Skeletal muscle cell (primary cell): ENCODE measurements around the gene AFDN.

Experiments used
- DNase-seq: peaks from one replicate; pipeline ENCODE4 v3.0.0-alpha.2; 2010; ENCODE audit warnings: low read depth
- H3K4me3 ChIP-seq: 2 replicates; pipeline ENCODE4 v1.5.1; 2011; ENCODE audit warnings: low read depth, mild to moderate bottlenecking, control low read depth, low read length, moderate library complexity

AFDN gene

DNA sequence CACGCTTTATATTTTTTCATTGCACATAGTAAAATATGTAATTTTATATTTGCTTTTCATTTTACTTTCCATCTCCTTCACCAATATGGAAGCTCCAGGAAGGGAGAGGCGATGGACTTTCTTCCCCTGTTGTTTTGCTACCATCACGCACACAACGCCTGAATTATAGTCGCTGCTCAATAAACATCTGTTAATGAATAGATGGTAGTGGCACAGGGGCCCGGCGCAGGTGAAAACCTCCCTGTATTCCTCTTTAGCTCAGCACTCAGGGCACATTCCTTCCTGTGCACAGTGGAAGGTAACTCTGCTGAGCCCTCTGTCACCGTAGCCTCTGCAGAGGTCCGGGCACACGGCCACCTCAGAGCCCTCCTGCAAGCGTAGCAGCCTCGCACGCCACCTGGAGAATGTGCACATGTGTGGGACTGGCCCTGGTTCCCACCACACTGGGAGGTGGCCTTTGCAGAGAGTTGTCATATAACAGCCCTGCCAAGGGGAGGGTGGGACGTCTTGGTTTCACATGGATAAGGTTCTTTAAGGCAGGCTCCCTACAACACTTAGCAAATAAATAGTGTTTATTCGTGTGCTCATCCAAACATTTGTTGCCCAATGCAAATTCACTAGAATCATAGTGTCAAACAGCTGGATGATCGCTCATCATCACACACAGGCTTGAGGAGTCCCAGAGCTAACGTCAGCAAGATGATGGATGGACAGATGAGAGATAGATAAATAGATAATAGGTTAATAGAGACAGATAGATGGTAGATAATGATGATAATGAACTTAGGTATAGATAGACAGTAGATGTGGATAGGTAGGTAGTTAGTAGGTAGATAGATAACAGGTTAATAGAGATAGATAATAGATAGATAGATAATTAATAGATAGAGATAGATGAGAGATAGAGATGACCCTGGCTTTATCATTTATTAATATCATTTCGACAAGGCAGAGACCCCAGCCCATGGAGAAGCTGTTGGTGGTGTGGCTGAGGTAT, 32.3 kb upstream of the AFDN start:
- H3K4me3 ChIP-seq = no peak overlapping the region
- DNase-seq = no peak

DNA sequence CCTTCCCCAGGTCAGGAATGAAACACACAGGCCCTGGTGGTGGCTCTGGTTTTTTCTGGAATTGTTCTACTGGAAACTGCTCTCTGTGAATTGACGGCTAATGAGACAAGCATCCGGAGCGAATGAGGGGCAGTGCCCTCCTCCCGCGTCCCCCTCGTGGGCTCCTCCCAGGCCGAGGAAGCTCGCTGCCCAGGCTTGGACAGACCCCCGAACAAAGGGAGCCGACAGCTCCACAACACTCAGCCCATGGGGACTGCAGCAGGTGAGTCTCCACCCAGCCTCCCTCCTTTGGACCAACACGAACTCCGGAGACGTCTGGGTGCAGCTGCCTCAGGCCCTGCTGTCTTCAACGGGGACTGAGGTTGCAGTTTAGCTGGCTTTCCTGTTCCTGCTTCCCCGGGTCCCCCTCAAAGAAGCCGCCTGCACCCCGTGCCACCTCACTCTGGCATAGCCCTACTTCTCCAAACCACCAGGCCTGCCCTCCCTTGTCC, 31.3 kb upstream of the AFDN start:
- H3K4me3 ChIP-seq = no peak overlapping the region
- no peak for DNase-seq

DNA sequence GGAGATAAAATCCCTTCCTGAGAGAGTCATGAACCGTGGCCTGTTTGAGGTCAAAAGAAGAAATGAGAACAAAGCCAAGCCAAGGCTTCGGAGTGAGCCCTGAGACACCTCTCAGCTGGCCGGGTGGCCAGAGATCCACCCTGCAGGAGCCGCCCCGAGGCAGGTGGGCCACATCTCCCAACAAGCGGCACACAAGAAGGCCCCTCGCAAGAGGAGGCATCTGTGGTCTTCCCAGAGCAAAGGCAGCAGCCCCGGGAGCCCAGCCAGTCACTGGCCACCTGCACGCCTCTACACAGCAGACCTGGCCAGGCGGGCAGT, 30.9 kb upstream of the AFDN start:
- DNase-seq = no peak
- H3K4me3 ChIP-seq = no peak overlapping the region

DNA sequence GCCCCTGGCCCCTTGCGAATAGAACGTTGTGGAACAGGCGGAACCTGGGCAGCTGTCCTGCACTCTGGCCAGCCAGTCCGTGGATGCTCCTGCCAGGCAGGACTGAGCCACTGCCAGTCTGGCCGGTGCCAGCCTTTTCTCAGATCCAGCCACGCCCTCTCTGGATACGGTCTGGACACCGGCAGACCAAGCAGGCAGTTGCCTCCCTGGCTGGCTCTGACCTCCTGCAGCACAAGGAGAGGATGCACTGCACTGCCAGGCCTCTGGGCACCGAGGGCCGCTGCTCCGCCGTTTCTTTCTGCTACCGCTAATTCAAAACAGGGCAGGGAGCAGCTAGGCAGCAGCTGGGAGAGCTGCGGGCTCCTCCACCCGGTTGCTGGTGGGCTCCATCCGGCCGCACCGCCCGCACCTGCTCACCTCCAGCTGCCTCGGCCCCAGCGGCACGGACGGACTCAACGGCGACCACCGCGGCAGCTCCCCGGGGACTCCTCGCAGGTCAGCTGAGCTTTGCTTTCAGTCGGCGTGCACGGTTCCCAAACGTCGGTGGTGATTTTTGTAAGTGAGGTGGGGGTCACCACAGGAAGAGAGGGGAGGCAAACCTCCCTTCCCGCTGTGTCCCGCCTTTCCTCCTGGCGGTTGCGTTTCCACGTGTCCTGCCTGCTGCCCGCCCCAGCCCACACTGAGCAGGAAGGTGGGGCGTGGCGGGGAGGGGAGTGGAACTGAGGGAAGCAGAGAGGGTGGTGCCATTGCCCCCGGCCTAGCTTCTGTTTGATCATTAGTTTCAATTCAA, 30.3 kb upstream of the AFDN start:
- DNase-seq = no peak
- H3K4me3 ChIP-seq = no peak overlapping the region

DNA sequence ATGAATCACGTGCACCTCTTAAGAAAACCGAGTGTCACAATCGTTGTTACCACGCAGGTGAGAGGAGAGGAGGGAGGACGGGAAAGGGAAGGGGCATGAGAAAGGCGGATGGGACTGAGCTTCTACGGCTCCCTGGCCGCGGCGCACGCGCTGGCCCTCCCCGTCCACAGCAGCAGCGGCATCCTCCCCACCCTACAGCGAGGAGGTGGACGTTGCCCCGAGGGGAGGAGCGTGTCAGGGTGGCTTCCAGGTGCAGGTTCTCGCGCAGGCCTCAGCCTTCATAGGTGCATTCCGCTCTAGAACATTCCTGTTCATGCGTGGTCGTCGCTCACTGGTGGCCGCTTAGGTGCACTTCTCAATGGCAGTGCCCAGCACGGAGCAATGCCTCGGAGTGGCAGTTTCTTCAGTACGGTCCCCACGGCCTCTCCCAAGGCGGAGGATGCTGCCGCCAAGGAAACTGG, 29.7 kb upstream of the AFDN start:
- H3K4me3 ChIP-seq = no peak overlapping the region
- no peak for DNase-seq

DNA sequence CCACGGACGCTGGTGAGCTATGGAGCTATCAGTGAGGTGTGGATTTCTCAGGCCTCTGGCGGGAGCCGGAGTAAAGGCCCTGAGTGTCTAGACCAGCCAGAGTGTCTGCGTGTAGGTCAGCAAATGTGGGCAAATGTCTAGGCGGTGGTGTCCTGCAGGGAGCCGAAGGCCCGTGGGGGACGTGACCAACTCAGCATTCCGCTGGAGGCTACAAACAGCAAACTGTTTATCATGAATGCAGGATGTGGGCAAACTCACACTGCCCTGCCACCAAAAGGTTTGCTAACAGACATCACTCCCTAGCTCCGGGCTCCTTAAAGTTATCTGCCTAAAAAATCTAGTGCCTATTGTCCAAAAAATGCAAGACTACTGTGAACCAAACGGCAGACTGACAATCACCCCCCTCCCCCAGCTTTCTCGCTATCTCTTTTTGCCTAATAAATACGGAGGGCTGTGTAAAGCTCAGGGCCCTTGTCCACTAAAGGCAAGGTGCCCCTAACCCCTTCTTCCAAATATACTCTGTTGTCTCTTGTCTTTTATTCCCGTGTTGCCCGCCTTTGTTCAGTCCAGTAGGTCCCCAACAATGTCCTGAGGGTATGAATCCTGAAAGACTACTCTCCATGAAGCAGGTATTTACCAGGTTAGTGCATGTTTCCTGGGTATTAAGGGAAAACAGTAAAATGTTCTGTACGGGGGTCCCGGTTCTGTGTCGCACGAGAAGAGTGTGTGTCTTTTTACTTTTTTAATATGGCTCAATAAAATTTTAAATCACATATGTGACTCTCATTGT, 29.0 kb upstream of the AFDN start:
- H3K4me3 ChIP-seq = no peak overlapping the region
- DNase-seq = no peak

DNA sequence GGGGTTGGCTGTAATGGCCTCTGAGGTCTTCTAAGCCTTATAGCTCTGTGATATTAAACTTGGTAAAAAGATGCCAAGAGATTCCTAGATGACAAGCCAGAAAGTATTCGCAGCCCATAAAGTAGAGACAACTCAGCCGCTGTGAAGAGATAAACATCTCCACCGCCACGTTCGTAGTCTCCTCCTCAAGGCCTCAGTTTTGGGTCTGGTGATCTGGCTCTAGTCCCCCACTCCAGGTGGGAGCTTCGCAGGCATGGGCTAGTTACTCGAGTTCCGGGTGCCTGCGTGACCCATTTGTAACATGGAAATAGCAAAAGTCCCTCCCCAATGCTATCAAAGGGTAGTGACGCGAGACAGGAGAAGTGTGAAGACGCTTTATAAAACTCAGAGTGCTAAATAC, 28.3 kb upstream of the AFDN start:
- no peak overlapping the region for H3K4me3 ChIP-seq
- DNase-seq = no peak

DNA sequence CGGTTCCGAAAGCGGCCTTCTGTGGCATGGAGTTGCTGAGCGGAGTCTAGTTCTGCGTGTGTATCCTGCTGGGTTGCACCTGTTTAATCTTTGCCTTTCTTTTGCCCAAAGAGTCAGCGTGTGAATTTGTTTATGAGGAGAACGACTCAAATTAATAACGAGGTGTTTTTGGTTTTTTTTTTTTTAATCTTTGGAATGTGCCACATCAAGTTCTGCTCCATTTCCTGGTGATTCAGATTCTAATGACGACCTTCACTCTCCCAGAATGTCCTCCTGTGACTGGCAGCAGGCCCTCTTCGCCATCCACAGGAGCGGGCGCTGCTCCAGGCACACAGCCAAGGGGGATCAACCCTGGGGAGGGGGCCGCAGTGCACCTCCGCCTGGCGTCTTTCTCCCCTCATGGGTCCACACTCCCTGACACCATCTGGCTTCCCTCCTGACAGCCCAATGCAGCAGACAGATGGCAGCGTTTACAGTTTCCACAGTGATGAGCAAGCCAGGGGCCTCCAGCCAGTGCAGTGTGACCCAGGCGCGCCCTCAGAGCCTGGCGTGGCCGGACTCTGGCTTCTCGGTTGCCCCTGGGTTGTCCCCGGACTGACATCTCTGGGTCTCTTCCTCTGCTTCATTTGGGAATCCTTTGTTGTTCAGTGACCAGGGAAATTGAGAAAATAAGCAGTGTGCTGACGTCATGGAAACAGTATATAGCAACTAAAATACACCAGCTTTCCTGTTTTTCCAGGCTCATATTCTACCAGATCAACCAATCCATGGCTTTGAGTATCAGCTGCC, 27.5 kb upstream of the AFDN start:
- H3K4me3 ChIP-seq = no peak overlapping the region
- DNase-seq = no peak

DNA sequence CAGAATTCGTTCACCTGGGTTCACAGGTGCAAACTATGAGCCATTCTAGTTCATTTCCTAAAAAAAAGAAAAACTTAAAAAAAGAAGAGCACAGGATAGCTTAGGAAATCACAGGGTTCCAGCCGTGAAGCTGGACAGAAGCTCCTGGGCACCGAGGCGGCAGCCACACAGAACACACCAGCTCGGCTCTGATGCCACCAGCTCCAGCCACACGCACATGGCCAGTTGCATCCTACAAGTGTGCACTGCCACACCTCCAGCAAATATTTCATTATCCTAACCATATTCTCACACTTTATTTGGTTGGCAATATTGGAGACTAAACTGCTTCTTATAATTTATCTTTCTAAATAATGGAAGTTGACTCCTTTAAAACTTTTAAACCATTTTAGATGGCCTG, 26.2 kb upstream of the AFDN start:
- DNase-seq = no peak
- no peak overlapping the region for H3K4me3 ChIP-seq

DNA sequence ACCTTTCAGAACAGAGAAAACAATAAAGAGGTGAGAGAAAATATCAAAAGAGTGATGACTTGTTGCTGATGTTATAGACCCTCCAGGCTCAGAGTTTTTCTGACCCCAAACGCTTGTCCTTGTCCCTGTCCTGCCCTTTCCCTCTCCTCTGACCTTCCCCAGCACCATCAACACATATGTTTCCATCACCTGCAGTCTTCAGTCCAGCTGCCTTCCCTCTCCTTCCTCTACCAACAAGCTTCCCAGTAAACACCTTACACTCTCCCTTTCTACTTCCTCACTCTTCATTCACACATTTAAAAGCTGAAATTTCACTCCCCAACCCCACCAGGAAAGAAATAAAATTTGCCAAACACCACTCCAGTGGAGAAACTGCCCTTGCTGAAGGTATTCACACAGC, 25.4 kb upstream of the AFDN start:
- no peak overlapping the region for H3K4me3 ChIP-seq
- DNase-seq = no peak

DNA sequence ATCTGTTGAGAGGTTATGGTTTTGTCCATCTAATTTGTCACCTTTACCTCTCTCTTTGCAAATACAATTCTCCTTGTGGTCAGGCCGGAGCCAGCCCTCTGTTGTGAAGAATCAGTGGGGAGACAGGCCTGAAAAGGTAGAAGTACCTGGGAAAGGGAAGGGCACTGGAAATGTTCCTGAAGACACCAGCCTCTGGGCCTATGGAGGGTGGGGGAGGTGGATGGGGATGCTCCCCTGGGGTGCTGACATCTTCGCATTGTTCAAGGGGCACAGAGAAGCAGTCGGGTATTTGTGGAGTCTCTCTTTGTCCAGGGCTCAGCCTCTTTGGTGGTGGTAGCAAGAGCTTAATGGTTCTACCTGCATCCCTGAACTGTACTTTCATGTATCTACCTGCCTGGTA, 24.4 kb upstream of the AFDN start:
- no peak overlapping the region for H3K4me3 ChIP-seq
- DNase-seq = no peak

DNA sequence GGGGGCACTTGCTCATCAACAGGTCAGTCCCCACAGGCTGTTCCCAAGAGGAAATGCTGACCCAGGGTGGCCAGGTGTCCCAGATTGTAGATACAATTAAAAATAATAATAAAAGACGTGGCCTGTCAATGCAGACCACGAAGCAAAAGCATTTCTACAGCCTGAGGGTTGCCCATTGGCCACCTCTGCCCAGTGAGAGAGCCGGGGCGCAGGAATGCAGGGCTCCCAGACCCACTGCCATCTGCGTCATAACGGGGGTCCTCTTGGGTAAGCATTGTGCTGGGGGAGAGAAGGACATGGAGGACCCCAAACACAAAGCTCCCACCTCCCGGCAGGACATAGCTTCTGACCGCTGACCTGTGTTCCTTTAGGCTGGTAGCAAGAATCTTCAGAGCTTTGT, 22.9 kb upstream of the AFDN start:
- no peak overlapping the region for H3K4me3 ChIP-seq
- no peak for DNase-seq

DNA sequence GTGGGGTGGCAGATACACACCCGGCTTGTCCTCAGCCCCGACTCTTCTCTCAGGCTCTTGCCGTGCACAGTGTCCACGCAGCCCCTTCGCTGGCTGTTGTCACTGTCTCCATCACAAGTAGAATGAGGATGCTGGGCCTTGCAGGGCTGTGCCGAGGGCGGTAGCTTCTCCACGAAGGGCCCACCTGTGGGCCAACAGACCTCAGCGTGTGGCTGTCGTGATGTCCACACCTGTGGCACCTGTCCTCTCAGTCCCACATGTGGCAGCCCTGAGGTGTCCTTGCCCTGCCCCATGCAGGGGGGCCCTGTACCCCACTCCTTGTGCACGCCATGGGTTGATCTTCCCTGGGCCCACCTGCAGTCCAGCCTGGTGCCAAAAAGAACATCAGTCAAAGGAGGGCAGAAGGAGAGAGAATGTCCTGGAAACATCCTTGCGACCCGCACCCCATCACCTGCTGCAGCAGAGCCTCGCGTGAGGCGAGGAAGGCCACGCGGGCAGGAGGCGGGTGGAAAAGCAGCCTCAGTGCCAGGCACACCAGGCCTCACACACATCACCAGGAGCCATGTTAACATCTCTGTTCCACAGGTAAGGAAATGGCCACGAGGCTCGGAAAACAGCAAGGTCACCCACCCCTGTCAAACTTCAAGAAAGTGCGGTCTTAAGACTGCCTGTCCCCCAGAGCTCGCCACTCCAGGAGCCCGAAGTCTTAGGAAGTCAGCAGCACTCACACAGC, 22.3 kb upstream of the AFDN start:
- H3K4me3 ChIP-seq = no peak overlapping the region
- DNase-seq = no peak

DNA sequence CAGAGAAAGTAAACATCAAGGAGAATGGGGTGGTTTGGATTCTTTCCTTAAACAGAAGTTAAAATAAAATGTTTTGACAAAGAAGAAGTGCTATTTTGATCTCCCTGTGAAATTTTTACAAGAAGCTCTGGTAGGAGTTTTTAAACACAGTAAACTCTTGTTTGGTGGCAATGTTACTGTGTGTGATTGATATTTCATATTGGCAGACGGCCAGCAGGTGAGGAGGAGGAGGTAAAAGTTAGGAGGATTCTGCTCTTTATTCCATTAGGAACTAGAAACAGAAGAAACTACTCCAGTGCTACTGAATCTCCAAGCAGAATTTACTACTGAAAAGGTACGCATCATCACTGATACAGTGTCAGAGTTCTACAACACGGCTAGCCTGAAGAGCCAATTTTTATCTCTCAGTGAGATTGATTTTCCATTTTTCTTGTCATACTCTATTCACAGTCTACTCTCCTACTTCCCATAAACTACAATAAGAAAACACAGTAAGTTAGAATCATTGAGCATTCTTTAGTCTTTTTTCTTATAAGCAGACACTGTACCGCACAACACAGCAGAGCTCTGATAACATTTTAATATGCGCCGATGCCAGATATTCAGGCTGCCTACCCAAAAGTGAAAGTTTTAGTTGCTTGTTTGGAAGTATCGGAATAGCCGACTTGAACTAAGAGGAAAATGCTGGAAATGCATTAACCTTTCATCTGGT, 21.2 kb upstream of the AFDN start:
- H3K4me3 ChIP-seq = no peak overlapping the region
- DNase-seq = no peak

DNA sequence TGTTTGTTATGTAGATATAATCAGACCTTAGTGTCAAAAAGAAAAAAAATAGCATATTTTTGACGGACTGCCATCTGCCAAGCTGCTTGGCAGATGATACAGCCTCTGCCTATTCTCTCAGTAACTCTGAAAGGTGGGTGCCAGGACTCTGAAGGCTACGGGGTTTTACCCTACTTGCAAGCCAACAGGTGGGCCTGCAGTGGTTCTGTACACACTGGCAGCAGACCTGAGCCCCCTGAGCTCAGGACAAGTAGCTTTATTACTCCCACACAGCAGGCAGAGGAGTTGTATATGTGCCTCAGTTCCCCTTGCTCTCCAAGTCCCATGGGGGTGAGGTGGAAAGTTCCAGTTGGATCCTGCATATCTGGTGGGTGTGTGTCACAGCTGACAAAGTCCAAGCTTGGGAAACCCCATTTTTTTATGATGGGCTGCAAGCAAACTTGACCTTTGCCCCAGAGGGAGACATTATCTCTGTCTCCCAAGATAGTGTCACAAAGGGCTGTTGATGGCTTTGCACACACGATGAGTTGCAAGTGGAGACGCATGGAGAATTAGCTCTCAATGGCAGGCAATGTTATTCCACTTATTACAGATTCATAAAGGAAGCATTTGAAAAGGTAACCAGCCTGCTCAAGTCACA, 20.5 kb upstream of the AFDN start:
- H3K4me3 ChIP-seq = no peak overlapping the region
- DNase-seq = no peak

DNA sequence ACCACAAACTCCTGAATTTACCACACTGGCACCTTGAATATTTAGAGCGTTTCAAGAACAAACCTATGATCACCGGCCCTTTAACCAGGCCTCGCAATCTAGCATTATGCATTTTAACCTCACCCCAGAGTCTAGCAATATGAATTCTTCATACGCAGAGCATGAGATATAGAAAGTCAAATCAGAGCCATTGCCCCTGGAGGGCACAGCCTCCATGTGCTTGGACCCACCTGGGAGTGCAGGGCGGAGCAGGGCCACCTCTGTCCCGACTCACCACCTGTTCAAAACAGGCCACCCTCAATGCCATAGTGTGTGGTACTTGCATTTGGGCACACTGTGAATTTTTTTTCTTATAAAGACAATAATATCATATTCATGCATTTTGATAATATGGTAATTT, 19.5 kb upstream of the AFDN start:
- DNase-seq = no peak
- no peak overlapping the region for H3K4me3 ChIP-seq

DNA sequence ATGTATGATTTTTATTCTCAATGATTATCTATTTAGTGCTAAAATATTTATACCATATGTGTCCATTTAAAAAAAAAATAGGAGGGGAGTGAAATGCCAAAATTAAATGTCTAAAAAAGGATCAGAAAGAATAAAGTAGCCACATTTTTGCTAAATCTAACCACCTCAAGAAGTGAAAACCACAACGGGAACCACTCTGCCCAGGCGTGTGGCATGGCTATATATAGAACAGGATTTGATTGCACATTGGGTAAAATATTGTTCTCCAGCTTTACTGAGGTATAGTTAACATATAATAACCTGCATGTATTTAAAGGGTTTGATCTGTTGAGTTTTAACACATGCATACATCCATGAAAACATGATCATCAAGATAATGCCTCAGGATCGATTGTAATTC, 19.0 kb upstream of the AFDN start:
- no peak for DNase-seq
- H3K4me3 ChIP-seq = no peak overlapping the region
